Subcutaneous adipose tissue (tissue), 4 donors: Measurements from ENCODE around the gene DCHS2. TPM values are rescaled to one million over a fixed set of nuclear protein-coding genes. Genes with fewer than 3 reads are reported as not detected.

Source experiments
- total RNA-seq, 4 donors: library from RNA; depleted of rRNA; stranded (reverse); fragments of >200 nt; gene quantifications; one replicate each; pipeline ENCODE4 v1.1.0, GENCODE V29; 2016
- TF ChIP-seq, protein P1 (sequence below): fragments of 450-650 bp; IDR thresholded peaks from one replicate; pipeline ENCODE4 v1.5.1; 2016; ENCODE audit warnings: low read depth, mild to moderate bottlenecking, control low read depth, antibody characterized with exemption, moderate library complexity

DCHS2 gene
- total RNA-seq, 4 donors from 2014 or later, result not detected

DNA sequence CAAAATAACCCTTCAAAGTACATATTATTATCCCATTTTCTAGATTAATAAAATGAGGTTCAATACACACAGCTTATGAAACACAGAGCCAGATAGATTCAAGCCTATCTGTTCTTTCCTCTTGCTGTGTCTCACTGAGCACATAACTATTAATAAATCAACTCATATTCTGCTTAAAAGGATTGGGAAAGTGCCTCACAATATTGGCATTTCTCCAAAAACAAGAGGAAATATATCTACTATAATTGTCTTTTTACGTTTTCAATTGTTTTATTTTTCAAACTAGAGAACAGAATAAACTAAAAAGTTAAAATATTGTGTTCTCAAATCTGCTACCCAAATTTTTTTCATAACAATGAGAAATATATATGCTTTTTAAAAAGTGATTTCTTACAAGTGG lies 15.8 kb downstream of the DCHS2 start:
- TF ChIP-seq, protein P1, sequence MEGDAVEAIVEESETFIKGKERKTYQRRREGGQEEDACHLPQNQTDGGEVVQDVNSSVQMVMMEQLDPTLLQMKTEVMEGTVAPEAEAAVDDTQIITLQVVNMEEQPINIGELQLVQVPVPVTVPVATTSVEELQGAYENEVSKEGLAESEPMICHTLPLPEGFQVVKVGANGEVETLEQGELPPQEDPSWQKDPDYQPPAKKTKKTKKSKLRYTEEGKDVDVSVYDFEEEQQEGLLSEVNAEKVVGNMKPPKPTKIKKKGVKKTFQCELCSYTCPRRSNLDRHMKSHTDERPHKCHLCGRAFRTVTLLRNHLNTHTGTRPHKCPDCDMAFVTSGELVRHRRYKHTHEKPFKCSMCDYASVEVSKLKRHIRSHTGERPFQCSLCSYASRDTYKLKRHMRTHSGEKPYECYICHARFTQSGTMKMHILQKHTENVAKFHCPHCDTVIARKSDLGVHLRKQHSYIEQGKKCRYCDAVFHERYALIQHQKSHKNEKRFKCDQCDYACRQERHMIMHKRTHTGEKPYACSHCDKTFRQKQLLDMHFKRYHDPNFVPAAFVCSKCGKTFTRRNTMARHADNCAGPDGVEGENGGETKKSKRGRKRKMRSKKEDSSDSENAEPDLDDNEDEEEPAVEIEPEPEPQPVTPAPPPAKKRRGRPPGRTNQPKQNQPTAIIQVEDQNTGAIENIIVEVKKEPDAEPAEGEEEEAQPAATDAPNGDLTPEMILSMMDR, result no peak

DNA sequence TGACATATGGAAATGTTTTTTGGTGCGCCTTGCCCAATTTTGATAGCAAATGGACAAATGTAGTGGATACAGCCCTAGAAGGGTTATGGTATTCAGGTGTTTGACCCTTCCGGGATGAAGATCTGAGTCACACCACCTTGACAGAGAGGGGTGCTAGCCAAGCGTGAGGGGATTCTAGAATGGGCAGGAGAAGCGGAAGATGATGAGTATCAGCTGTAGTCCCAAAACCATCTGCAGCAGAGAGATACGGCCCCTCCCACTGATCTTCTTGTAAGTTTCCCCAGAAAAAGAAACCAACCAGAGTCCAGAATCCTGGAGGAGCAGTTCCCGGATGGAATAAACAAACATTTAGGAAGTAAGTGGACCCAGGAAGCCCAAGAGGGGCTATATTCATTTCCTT lies 18.1 kb downstream of the DCHS2 start:
- TF ChIP-seq, protein P1, result no peak

DNA sequence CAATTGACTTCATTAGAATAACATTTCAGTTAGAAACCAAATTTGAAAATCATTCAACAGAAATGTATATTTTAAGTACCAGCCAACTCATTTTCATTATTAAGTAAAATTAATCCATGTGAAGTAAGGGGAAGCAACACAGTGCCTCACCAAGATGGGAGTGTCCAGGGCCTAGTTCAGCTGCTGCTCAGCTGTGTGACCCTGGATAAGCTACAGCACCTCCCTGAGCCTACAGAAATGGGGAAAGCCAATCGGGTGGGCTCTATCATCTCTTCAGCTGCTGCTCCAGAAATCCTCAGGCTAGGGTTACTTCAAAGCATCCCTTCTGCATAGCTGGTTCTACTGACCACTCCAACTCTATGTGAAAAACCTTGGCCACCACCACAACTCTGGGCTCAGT lies 18.7 kb downstream of the DCHS2 start:
- TF ChIP-seq, protein P1, result no peak

DNA sequence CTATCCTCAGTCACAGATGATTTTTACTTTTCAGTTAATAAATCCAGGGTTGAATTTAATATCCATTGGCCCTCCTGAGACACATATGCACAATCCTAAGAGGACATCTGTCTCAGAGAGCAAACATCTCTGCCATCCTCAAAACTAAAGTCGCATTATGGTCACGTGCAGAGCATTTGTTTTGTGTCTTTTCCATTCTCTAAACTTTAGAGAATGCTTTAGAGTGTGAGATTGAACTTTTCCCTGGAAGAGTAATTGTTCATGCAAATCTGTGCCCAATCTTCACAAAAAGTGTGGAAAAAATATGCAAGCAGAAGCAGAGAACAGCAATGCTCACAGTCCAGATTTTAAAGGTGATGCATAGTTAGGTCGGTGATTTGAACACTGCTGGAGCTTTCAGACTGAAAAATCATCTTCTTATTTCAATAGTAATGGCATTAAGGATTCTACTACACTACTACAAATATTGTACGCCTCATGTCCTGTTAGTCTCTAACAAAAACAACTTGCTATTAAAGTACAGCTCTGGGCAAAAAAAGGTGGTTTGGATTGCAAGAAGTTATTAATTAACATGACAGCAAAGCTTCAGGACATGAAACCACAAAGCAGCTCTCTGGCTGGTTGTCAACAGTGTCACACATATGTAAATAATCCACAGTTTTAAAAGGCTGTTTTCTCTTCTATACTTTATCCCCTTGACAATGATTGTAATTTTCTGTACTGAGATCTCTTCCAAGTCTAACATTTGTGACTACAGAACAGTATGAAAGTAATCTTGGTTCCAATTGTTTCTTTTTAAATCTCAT lies 19.9 kb downstream of the DCHS2 start:
- TF ChIP-seq, protein P1, result no peak

DNA sequence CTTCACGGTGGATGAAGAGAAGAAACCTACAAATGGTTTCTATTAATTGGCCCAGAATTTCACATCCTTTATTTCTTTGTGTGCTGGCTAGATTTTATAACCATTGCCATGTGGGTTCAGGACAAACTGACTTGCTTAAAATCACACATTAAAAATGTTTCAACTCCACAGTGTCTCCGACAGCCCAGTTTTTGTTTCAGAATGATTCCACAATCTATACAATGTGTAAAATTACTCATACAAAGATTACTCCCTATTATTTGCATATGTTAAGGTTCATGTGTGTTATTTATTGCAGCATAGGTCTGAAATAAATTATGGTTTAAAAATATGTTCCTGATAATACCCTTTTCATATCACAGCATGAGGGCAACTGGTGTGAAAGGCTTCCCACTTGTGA lies 20.6 kb downstream of the DCHS2 start:
- TF ChIP-seq, protein P1, result no peak

DNA sequence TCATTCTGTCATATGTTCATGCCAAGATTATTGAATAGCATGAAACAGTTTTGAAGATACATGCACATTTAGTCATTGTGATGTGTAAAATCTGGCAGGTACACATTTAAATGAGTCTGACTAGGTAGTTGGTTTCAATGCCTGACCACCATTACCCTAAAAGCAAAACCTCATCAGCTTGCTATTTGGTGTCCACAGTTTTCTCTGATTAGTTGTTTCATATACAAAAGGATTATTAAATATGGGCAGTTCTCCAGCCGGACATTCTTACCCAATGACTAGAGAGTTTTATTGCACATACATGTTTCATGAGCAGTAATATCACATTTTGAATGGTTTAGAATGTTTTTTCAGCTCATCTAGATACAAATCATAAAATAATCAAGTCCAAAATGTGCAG lies 23.7 kb downstream of the DCHS2 start:
- TF ChIP-seq, protein P1, result no peak

DNA sequence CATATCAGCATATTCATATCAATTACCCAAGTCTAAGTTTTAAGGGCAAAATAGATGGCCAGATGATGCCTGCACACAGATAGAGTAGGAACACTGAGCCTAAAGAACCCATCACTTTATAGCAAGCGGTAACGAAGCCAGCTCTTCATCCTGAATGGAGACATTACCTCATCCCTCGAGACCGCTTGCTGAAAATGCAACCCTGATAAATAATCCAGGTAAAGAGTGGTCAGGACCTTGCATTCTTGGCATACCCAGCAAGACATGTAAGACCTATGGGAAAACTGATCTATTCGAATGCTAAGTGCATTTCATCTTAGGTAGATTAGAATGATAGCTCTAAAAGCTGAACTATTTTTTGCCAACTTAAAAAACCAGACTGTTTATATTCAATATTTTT lies 25.3 kb downstream of the DCHS2 start:
- TF ChIP-seq, protein P1, result no peak
